SK-N-SH treated with all-trans-retinoic acid at 6 μM for 48 hours (cell line): ENCODE measurements around the gene ANAPC5.
"Not testable (repeated sequence)": the region's sequence is repeated elsewhere in the genome, so short reads cannot be mapped to it uniquely, and the experiment has no call there.

Experiments used
- RARB ChIP-seq: fragments of 250-450 bp; sonication (Bioruptor Pico); IDR thresholded peaks from 2 replicates; pipeline ENCODE4 v1.8.0; 2021; ENCODE audit warnings: mild to moderate bottlenecking, moderate library complexity
- TOX ChIP-seq: fragments of 250-450 bp; sonication (Bioruptor Pico); IDR thresholded peaks from 2 replicates; pipeline ENCODE4 v1.8.0; 2021; ENCODE audit warnings: mild to moderate bottlenecking, moderate library complexity, borderline replicate concordance
- ZFP3 ChIP-seq: fragments of 250-450 bp; sonication (Bioruptor Pico); IDR thresholded peaks from 2 replicates; pipeline ENCODE4 v1.5.0; 2020; ENCODE audit warnings: mild to moderate bottlenecking, moderate library complexity

DNA sequence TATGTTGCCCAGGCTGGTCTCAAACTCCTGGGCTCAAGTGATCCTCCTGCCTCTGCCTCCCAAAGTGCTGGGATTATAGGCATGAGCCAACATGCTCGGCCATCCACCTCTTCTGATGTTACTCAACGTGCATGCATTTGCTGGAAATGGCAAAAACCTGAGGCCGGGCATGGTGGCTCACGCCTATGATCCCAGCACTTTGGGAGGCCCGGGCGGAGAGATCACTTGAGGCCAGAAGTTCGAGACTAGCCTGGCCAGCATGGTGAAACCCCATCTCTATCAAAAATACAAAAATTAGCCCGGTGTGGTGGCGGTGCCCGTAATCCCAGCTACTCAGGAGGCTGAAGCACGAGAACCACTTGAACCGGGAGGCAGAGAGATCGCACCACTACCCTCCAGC, 53.8 kb downstream of the ANAPC5 start:
- not testable (repeated sequence) for TF ChIP-seq ZFP3 (CRISPR knock-in tag); TOX; RARB (CRISPR knock-in tag)
